ENCODE results near the gene PHF1.
"Not testable (repeated sequence)": the region's sequence is repeated elsewhere in the genome, so short reads cannot be mapped to it uniquely, and the experiment has no call there.

The PHF1 gene

GRCh38 chr6:33410711-33411631 is at the start of gene PHF1:
TSS of gene PHF1 (plus strand) at chr6:33411014. CDS start at chr6:33412264, 1,250 bp downstream.
- peak; percentile 89 for DNase-seq

- DNase-seq, result not testable (repeated sequence)
These were observed 47.3 kb upstream of the PHF1 start for GRCh38 chr6:33363486-33363885.

GRCh38 chr6:33364475-33365205 is 46.2 kb upstream of the PHF1 start:
- peak; percentile 64 for DNase-seq

GRCh38 chr6:33365206-33365971 is 45.4 kb upstream of the PHF1 start:
- peak; percentile 60 for DNase-seq

- peak; percentile 43 for DNase-seq
These were observed 43.7 kb upstream of the PHF1 start for GRCh38 chr6:33367009-33367714.

GRCh38 chr6:33367715-33368025 is 43.1 kb upstream of the PHF1 start:
- DNase-seq, result not testable (repeated sequence)

- DNase-seq, result not testable (repeated sequence)
These were observed 38.9 kb upstream of the PHF1 start for GRCh38 chr6:33371901-33372300.

- DNase-seq, result peak; percentile 84
These were observed 38.2 kb upstream of the PHF1 start for GRCh38 chr6:33372526-33373123.

- DNase-seq, result no peak
These were observed 36.6 kb upstream of the PHF1 start for GRCh38 chr6:33373960-33374910.

- peak; percentile 44 for DNase-seq
These were observed 35.6 kb upstream of the PHF1 start for GRCh38 chr6:33375143-33375671.

- DNase-seq, result no peak
These were observed 33.6 kb upstream of the PHF1 start for GRCh38 chr6:33377171-33377570.

- not testable (repeated sequence) for DNase-seq
These were observed 31.6 kb upstream of the PHF1 start for GRCh38 chr6:33379184-33379583.

- no peak for DNase-seq
These were observed 30.4 kb upstream of the PHF1 start for GRCh38 chr6:33380272-33380981.

GRCh38 chr6:33383427-33384185 is 27.2 kb upstream of the PHF1 start:
- no peak for DNase-seq

- peak; percentile 50 for DNase-seq
These were observed 26.2 kb upstream of the PHF1 start for GRCh38 chr6:33384581-33385020.

GRCh38 chr6:33390173-33390572 is 20.6 kb upstream of the PHF1 start:
- DNase-seq, result no peak

- DNase-seq, result no peak
These were observed 20.0 kb upstream of the PHF1 start for GRCh38 chr6:33390767-33391277.

GRCh38 chr6:33391278-33391921 is 19.4 kb upstream of the PHF1 start, which contains the start of gene KIFC1:
TSS of gene KIFC1 (plus strand) at chr6:33391823. CDS start at chr6:33391986, 163 bp downstream.
- DNase-seq, result peak; percentile 100

Data from NCI-H82 (cell line).